Lower leg skin (tissue), 4 donors: ENCODE data around the gene TSC2. TPM values are rescaled to one million over a fixed set of nuclear protein-coding genes. Genes with fewer than 3 reads are reported as not detected.

Experiments used
- DNase-seq, 2 donors: peaks; one replicate each; pipeline ENCODE4 v3.0.0-alpha.2; 2019; ENCODE audit warnings: low spot score in 2 of 2
- H3K4me3 ChIP-seq: fragments of 200-600 bp; sonication (generic); 2 replicates; pipeline ENCODE4 v1.5.1; 2017; ENCODE audit warnings: mild to moderate bottlenecking, low read depth; ENCODE audit not compliant: poor library complexity, severe bottlenecking
- POLR2A ChIP-seq, 2 donors: fragments of 450-650 bp; IDR thresholded peaks; one replicate each; pipeline ENCODE4 v1.6.1; 2016 to 2017; ENCODE audit warnings: antibody characterized with exemption in 2 of 2, mild to moderate bottlenecking in 1 of 2, moderate library complexity in 1 of 2
- WGBS, 2 donors: methylation state at CpG; one replicate each; pipeline ENCODE4 v1.1.5; 2018; 5-methylcytosine and 5-hydroxymethylcytosine counted together
- intact Hi-C: fragments of 100-400 bp; cut with DNase I; formaldehyde crosslinking; loops from one replicate; pipeline ENCODE4 v1.15.0; 2023; ENCODE audit warnings: low total_unique reads
- total RNA-seq, 4 donors: library from RNA; depleted of rRNA; stranded (reverse); fragments of >200 nt; gene quantifications; one replicate each; pipeline ENCODE4 v1.1.0, GENCODE V29; 2016
- TF ChIP-seq, protein P1 (sequence below), 3 donors: fragments of 450-650 bp; IDR thresholded peaks; one replicate each; pipeline ENCODE4 v1.5.1; 2016; ENCODE audit warnings: antibody characterized with exemption in 3 of 3, mild to moderate bottlenecking in 3 of 3, moderate library complexity in 2 of 3

TSC2 gene
- total RNA-seq, 4 donors from 2014 or later, result 56.7 to 130 (median 65.1) TPM

DNA sequence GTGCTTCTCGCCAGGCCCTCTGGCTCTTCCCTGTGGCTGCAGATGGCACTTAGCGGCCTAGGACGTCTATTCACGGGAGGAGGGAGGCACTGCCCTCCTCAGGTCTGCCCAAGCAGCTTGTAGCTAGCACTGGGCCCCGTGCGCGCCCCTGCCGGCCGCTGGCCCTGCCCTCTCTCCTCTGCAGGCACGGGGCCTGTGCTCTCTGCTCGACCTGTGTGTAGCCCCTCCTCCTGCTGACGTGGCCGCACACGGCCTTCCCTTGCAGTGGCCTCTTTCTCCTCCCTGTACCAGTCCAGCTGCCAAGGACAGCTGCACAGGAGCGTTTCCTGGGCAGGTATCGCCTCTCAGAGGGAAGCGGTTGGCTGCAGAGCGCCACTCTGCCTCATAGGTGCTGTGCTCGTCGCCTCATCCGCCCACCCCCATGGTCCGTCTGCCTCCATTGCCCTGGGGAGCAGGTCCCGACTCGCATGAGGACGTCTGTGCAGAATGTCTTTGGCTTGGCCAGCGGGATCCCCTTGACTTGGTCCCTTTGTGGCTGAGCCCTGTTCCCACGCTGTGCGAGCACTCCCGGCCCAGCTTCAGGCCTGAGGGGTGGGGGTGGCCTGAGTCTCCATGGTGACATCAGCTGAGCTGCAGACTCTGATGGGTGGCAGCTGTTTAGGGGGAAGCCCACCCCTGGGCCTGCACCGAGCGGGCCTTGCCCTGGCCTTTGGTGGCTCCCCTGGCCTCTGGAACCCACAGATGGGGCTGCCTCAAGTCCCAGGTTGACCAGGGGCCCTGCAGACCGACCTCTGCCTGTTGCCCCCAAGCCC, 34.6 kb downstream of the TSC2 start:
- no peak for DNase-seq
- TF ChIP-seq, protein P1, sequence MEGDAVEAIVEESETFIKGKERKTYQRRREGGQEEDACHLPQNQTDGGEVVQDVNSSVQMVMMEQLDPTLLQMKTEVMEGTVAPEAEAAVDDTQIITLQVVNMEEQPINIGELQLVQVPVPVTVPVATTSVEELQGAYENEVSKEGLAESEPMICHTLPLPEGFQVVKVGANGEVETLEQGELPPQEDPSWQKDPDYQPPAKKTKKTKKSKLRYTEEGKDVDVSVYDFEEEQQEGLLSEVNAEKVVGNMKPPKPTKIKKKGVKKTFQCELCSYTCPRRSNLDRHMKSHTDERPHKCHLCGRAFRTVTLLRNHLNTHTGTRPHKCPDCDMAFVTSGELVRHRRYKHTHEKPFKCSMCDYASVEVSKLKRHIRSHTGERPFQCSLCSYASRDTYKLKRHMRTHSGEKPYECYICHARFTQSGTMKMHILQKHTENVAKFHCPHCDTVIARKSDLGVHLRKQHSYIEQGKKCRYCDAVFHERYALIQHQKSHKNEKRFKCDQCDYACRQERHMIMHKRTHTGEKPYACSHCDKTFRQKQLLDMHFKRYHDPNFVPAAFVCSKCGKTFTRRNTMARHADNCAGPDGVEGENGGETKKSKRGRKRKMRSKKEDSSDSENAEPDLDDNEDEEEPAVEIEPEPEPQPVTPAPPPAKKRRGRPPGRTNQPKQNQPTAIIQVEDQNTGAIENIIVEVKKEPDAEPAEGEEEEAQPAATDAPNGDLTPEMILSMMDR (IDR thresholded peaks at IDR 0.05), result no peak
- no peak for TF ChIP-seq POLR2A (IDR thresholded peaks at IDR 0.05)
- 66 to 76% methylated on average over 22 to 25 of the region's 32 CpGs for WGBS, 2 donors
- H3K4me3 ChIP-seq, result no peak overlapping the region
- intact Hi-C loops, result loop anchor here (10.0 kb wide), 1 partner anchor 48 kb away; no protein-coding TSS in a partner anchor

GRCh38 chr16:2082983-2083364, 35.2 kb downstream of the TSC2 start:
- 57 to 75% methylated on average over 16 of the region's 16 CpGs for WGBS, 2 donors
- H3K4me3 ChIP-seq, result no peak overlapping the region
- DNase-seq, result no peak
- intact Hi-C loops, result loop anchor here (10.0 kb wide), 1 partner anchor 48 kb away; no protein-coding TSS in a partner anchor
- TF ChIP-seq, protein P1 (IDR thresholded peaks at IDR 0.05), result no peak

- 85 to 89% methylated on average over 7 to 19 of the region's 19 CpGs for WGBS, 2 donors
- intact Hi-C loops, result loop anchor here (10.0 kb wide), 1 partner anchor 49 kb away; no protein-coding TSS in a partner anchor
- TF ChIP-seq POLR2A (IDR thresholded peaks at IDR 0.05), result no peak
- TF ChIP-seq, protein P1 (IDR thresholded peaks at IDR 0.05), result no peak
- DNase-seq, result no peak
- H3K4me3 ChIP-seq, result no peak overlapping the region
Measured at GRCh38 chr16:2083409-2083808, 35.6 kb downstream of the TSC2 start.

DNA sequence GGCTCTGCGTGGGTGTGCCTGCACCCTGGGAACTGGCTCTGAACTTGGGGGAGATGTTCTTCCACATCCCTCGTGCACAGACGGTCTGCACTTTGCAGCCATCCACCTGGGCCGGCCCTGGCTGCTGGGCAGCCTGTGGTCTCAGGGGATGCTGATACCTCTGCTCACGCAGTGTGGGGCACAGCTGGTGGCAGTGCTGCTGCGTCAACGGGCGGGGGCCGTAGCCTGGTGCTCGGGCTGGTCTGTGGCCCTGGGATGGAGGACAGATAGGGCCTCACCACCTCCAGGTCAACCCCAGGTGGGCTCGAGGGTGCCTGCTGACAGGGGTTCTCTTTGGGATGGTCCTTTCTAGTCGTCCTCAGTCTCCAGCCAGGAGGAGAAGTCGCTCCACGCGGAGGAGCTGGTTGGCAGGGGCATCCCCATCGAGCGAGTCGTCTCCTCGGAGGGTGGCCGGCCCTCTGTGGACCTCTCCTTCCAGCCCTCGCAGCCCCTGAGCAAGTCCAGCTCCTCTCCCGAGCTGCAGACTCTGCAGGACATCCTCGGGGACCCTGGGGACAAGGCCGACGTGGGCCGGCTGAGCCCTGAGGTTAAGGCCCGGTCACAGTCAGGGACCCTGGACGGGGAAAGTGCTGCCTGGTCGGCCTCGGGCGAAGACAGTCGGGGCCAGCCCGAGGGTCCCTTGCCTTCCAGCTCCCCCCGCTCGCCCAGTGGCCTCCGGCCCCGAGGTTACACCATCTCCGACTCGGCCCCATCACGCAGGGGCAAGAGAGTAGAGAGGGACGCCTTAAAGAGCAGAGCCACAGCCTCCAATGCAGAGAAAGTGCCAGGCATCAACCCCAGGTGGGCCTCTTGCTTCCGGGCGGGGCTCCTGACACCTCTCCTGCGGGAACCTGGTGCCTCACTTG, 36.3 kb downstream of the TSC2 start:
- 87 to 88% methylated on average over 35 of the region's 44 CpGs for WGBS, 2 donors
- intact Hi-C loops, result loop anchor here (10.0 kb wide), 1 partner anchor 49 kb away; no protein-coding TSS in a partner anchor
- DNase-seq, result no peak

GRCh38 chr16:2084895-2085625, 37.3 kb downstream of the TSC2 start:
- no peak for DNase-seq
- TF ChIP-seq, protein P1 (IDR thresholded peaks at IDR 0.05), result no peak
- TF ChIP-seq POLR2A (IDR thresholded peaks at IDR 0.05), result no peak
- intact Hi-C loops, result loop anchor here (10.0 kb wide), 1 partner anchor 50 kb away; no protein-coding TSS in a partner anchor
- 84 to 88% methylated on average over 29 of the region's 29 CpGs for WGBS, 2 donors
- no peak overlapping the region for H3K4me3 ChIP-seq

More for the DNA sequence above, 36.3 kb downstream of the TSC2 start:
- TF ChIP-seq, protein P1 (IDR thresholded peaks at IDR 0.05), result no peak
- TF ChIP-seq POLR2A (IDR thresholded peaks at IDR 0.05), result no peak
- H3K4me3 ChIP-seq, result no peak overlapping the region
